H1 (cell line): ENCODE results near the gene FAM234A. TPM values are rescaled to one million over a fixed set of nuclear protein-coding genes. Genes with fewer than 3 reads are reported as not detected.

ENCODE experiments used
- CTCF ChIA-PET: fragments of 300-600 bp; sonication (Branson Sonifier 250); formaldehyde crosslinking; loops from one replicate; lab custom pipeline; 2021; ENCODE audit not compliant: partially characterized antibody; lab: Charles Lee
- POLR2A ChIA-PET: fragments of 300-600 bp; sonication (Branson Sonifier 250); formaldehyde crosslinking; loops from one replicate; lab custom pipeline; 2021; ENCODE audit warnings: inconsistent platforms; ENCODE audit not compliant: partially characterized antibody; lab: Charles Lee
- DNase-seq, 2 experiments: peaks; one replicate each; pipeline versions ENCODE4 v3.0.0 to v3.0.0-alpha.2; 2010 to 2022; ENCODE audit warnings: low spot score in 2 of 2, low read depth in 1 of 2, mixed read lengths in 1 of 2
- FAIRE-seq: peaks from 2 replicates; lab custom pipeline; 2011; peaks lifted over from hg19 to GRCh38; lab: Jason Lieb, UNC
- H2AFZ ChIP-seq: 2 replicates; pipeline ENCODE4 v1.8.1; 2012; ENCODE audit warnings: low read length, inconsistent platforms
- H2AK5ac ChIP-seq: 2 replicates; pipeline ENCODE4 v1.6.1; 2013; ENCODE audit warnings: low read depth, low read length
- H2BK120ac ChIP-seq: replicated peaks from 2 replicates; pipeline ENCODE3; 2013; ENCODE audit warnings: low read depth, low read length, inconsistent platforms
- H2BK12ac ChIP-seq: 2 replicates; pipeline ENCODE4 v1.6.1; 2013; ENCODE audit warnings: low read depth, low read length
- H2BK15ac ChIP-seq: 2 replicates; pipeline ENCODE4 v1.6.1; 2013; ENCODE audit warnings: low read length
- H2BK20ac ChIP-seq: 2 replicates; pipeline ENCODE4 v1.6.1; 2013; ENCODE audit warnings: low read length
- H2BK5ac ChIP-seq: 2 replicates; pipeline ENCODE4 v1.6.1; 2013; ENCODE audit warnings: low read depth, low read length
- H3K14ac ChIP-seq: 2 replicates; pipeline ENCODE4 v1.6.1; 2013; ENCODE audit warnings: inconsistent platforms; ENCODE audit not compliant: insufficient read length
- H3K18ac ChIP-seq: 2 replicates; pipeline ENCODE4 v1.6.1; 2013; ENCODE audit warnings: low read length; ENCODE audit errors: extremely low read depth
- H3K23ac ChIP-seq: 2 replicates; pipeline ENCODE4 v1.6.1; 2013; ENCODE audit warnings: inconsistent platforms; ENCODE audit not compliant: insufficient read length
- H3K23me2 ChIP-seq: 2 replicates; pipeline ENCODE4 v1.6.1; 2013; ENCODE audit warnings: low read depth, low read length
- H3K27ac ChIP-seq: 2 replicates; pipeline ENCODE4 v1.6.1; 2011; ENCODE audit warnings: low read depth, low read length, inconsistent platforms
- H3K27me3 ChIP-seq, 4 experiments: replicated peaks in 1 of 4; 1 replicate in 1 of 4; 2 replicates in 3 of 4; pipeline versions ENCODE4 v1.6.1 to v1.8.1; 2011 to 2013; ENCODE audit warnings: low read length in 3 of 4, mild to moderate bottlenecking in 3 of 4, inconsistent platforms in 2 of 4, mixed read lengths in 2 of 4, moderate library complexity in 1 of 4; ENCODE audit not compliant: control insufficient read depth in 3 of 4, insufficient read depth in 3 of 4; ENCODE audit errors: extremely low read depth in 1 of 4
- H3K36me3 ChIP-seq, 4 experiments: 2 replicates each; pipeline versions ENCODE4 v1.6.1 to v1.8.1; 2011 to 2013; ENCODE audit warnings: mild to moderate bottlenecking in 4 of 4, low read length in 3 of 4, moderate library complexity in 2 of 4, control low read depth in 1 of 4, inconsistent platforms in 1 of 4; ENCODE audit not compliant: insufficient read depth in 4 of 4, control insufficient read depth in 2 of 4
- H3K4ac ChIP-seq: replicated peaks from 2 replicates; pipeline ENCODE3; 2013; ENCODE audit warnings: low read length, low read depth, mixed read lengths, inconsistent platforms; ENCODE audit not compliant: insufficient read length
- H3K4me1 ChIP-seq, 4 experiments: replicated peaks in 1 of 4; 1 replicate in 1 of 4; 2 replicates in 3 of 4; pipeline versions ENCODE4 v1.6.1 to v1.8.1; 2011 to 2013; ENCODE audit warnings: low read length in 3 of 4, inconsistent platforms in 2 of 4, mixed read lengths in 1 of 4; ENCODE audit not compliant: insufficient read depth in 4 of 4, control insufficient read depth in 3 of 4
- H3K4me2 ChIP-seq, 2 experiments: 2 replicates each; pipeline versions ENCODE4 v1.6.1 to v1.8.1; 2011 to 2013; ENCODE audit warnings: low read depth in 2 of 2, low read length in 2 of 2, control low read depth in 1 of 2, inconsistent platforms in 1 of 2, mild to moderate bottlenecking in 1 of 2; ENCODE audit not compliant: insufficient read depth in 1 of 2
- H3K4me3 ChIP-seq, 4 experiments: fragments of 200-600, 300-600 bp in 1 of 4; sonication (generic), shearing (Covaris generic), sonication (Bioruptor Twin) in 1 of 4; 2 replicates each; pipeline versions ENCODE4 v1.5.1 to v1.8.1; 2011 to 2016; ENCODE audit warnings: low read length in 4 of 4, low read depth in 3 of 4, control low read depth in 2 of 4, inconsistent platforms in 2 of 4, mild to moderate bottlenecking in 2 of 4, mixed read lengths in 1 of 4, moderate library complexity in 1 of 4; ENCODE audit not compliant: insufficient read depth in 2 of 4; ENCODE audit errors: extremely low read depth in 1 of 4
- H3K56ac ChIP-seq: replicated peaks from 2 replicates; pipeline ENCODE3; 2013; ENCODE audit warnings: low read depth, mild to moderate bottlenecking, mixed read lengths, low read length, inconsistent platforms; ENCODE audit not compliant: insufficient read length
- H3K79me1 ChIP-seq: 2 replicates; pipeline ENCODE4 v1.6.1; 2013; ENCODE audit warnings: low read depth, low read length, control low read depth
- H3K79me2 ChIP-seq, 2 experiments: 2 replicates each; pipeline versions ENCODE4 v1.6.1 to v1.8.1; 2012 to 2013; ENCODE audit warnings: low read length in 2 of 2, mild to moderate bottlenecking in 2 of 2, inconsistent platforms in 1 of 2; ENCODE audit not compliant: insufficient read depth in 2 of 2, control insufficient read depth in 1 of 2
- H3K9ac ChIP-seq, 4 experiments: replicated peaks in 1 of 4; 1 replicate in 1 of 4; 2 replicates in 3 of 4; pipeline versions ENCODE4 v1.6.1 to v1.8.1; 2011 to 2013; ENCODE audit warnings: low read depth in 3 of 4, low read length in 3 of 4, control low read depth in 2 of 4, mild to moderate bottlenecking in 2 of 4, moderate library complexity in 2 of 4, inconsistent platforms in 1 of 4; ENCODE audit errors: extremely low read depth in 1 of 4
- H3K9me3 ChIP-seq, 2 experiments: 2 replicates each; pipeline versions ENCODE4 v1.6.1 to v1.8.1; 2012 to 2013; ENCODE audit warnings: mild to moderate bottlenecking in 2 of 2, moderate library complexity in 2 of 2, control low read depth in 1 of 2, inconsistent platforms in 1 of 2, low read depth in 1 of 2, low read length in 1 of 2, mixed read lengths in 1 of 2; ENCODE audit not compliant: insufficient read depth in 2 of 2
- H4K20me1 ChIP-seq, 2 experiments: replicated peaks in 1 of 2; 2 replicates each; pipeline versions ENCODE3 to v1.8.1; 2011 to 2013; ENCODE audit warnings: inconsistent platforms in 2 of 2, low read length in 2 of 2, mild to moderate bottlenecking in 1 of 2; ENCODE audit not compliant: insufficient read depth in 2 of 2, control insufficient read depth in 1 of 2
- H4K5ac ChIP-seq: 2 replicates; pipeline ENCODE4 v1.6.1; 2013; ENCODE audit warnings: low read length, low read depth, mixed read lengths, inconsistent platforms; ENCODE audit not compliant: insufficient read length
- H4K8ac ChIP-seq: 2 replicates; pipeline ENCODE4 v1.8.0; 2013; ENCODE audit warnings: mild to moderate bottlenecking, moderate library complexity, low read length, inconsistent platforms; ENCODE audit not compliant: insufficient read depth; ENCODE audit errors: extremely low read depth
- H4K91ac ChIP-seq: replicated peaks from 2 replicates; pipeline ENCODE3; 2013; ENCODE audit warnings: low read length, mixed read lengths, inconsistent platforms; ENCODE audit not compliant: insufficient read length
- ASH2L ChIP-seq: fragments of 200-600, 300-600 bp; sonication (generic); IDR thresholded peaks from one replicate; pipeline ENCODE4 v1.7.1; 2017; ENCODE audit warnings: low read length
- EZH2 ChIP-seq: fragments of 200-600 bp; sonication (generic); IDR thresholded peaks from 2 replicates; pipeline ENCODE4 v1.7.1; 2012; ENCODE audit warnings: low read depth, mild to moderate bottlenecking, moderate library complexity, low read length, inconsistent platforms; ENCODE audit not compliant: severe bottlenecking
- FOSL1 ChIP-seq: IDR thresholded peaks from 2 replicates; pipeline ENCODE4 v1.6.1; 2011; ENCODE audit warnings: mild to moderate bottlenecking, low read depth, low read length, moderate library complexity; ENCODE audit not compliant: insufficient read depth
- JUN ChIP-seq: IDR thresholded peaks from 2 replicates; pipeline ENCODE4 v1.6.1; 2011; ENCODE audit warnings: low read depth, mild to moderate bottlenecking, improper control_type of control experiment, low read length
- PHF8 ChIP-seq: fragments of 200-600 bp; sonication (generic); conservative IDR thresholded peaks from 2 replicates; pipeline ENCODE4 v1.7.1; 2012; ENCODE audit warnings: low read depth, mild to moderate bottlenecking, inconsistent platforms, low read length, moderate library complexity
- POU5F1 ChIP-seq: IDR thresholded peaks from 2 replicates; pipeline ENCODE4 v1.6.1; 2011; ENCODE audit warnings: low read depth, mild to moderate bottlenecking, low read length, moderate library complexity
- RFX5 ChIP-seq: IDR thresholded peaks from 2 replicates; pipeline ENCODE4 v1.6.1; 2011; ENCODE audit warnings: low read depth, low read length, improper control_type of control experiment, borderline replicate concordance
- SIRT6 ChIP-seq: IDR thresholded peaks from one replicate; pipeline ENCODE4 v1.7.1; 2012; ENCODE audit warnings: low read length, inconsistent platforms
- WGBS, 2 experiments: shearing (Covaris generic) in 1 of 2; methylation state at CpG; one replicate each; pipeline versions ENCODE4 v1.1.6 to v1.1.7; 2013 to 2015; ENCODE audit warnings: low lambda C conversion rate in 2 of 2, mixed read lengths in 2 of 2, inconsistent platforms in 1 of 2, low coverage in 1 of 2, missing lambda C conversion rate in 1 of 2; ENCODE audit not compliant: insufficient replicate concordance in 2 of 2, insufficient coverage in 1 of 2, insufficient read length in 1 of 2; ENCODE audit errors: extremely low coverage in 1 of 2, missing lambda C conversion rate in 1 of 2; 5-methylcytosine and 5-hydroxymethylcytosine counted together
- polyA plus RNA-seq, 7 experiments: library from polyadenylated mRNA; depleted of rRNA in 3 of 7; stranded (reverse) in 5 of 7; unstranded in 2 of 7; fragments of >200 nt in 5 of 7; fragments of 200-250 nt in 2 of 7; gene quantifications; 1 replicate in 5 of 7; 2 replicates in 1 of 7; 4 replicates in 1 of 7; pipeline versions ENCODE4 v1.2.1 to v1.2.3, GENCODE V29; 2011 to 2013; ENCODE audit warnings: missing spikeins in 2 of 7, mixed read lengths in 2 of 7
- total RNA-seq: library from RNA; stranded (reverse); fragmentation: NEBNext Ultra II Directional; extraction: Animal tissue kit (Norgen Biotek cat#: 25700); gene quantifications from 2 replicates; pipeline ENCODE4 v1.2.1, GENCODE V29; 2021

Gene FAM234A
- total and polyA plus RNA-seq, 2 of the 8 experiments (the other 6 are each of a cell fraction or from before 2014, with no cell fraction given), result 80.6 to 104 TPM

- H3K79me1 ChIP-seq, result no peaks in the 10 kb centered on the region; the same call in 1 of the 2 replicates
- peaks cover 0 to 5% of the 10 kb centered on the region in 2 experiments; a peak in 1 of 4 replicates for H3K9me3 ChIP-seq
- H3K56ac ChIP-seq, result no peak overlapping the region
- WGBS, 2 experiments, result 94% methylated on average over 31 of the region's 33 CpGs; no CpG with 5 or more reads in 1 of the 2 experiments
- H3K23ac ChIP-seq, result no peak overlapping the region
- no peak for DNase-seq
- no peaks in the 10 kb centered on the region for H3K79me2 ChIP-seq
- no peaks in the 10 kb centered on the region for H3K27me3 ChIP-seq
- H4K5ac ChIP-seq, result no peak overlapping the region
- H3K14ac ChIP-seq, result no peak overlapping the region
- no peak overlapping the region for H4K8ac ChIP-seq
- no peaks in the 10 kb centered on the region for H3K4me1 ChIP-seq
- no peak overlapping the region for H2BK15ac ChIP-seq
- H2BK120ac ChIP-seq, result no peak overlapping the region
- H2AK5ac ChIP-seq, result no peak overlapping the region
- ChIA-PET POLR2A (interaction anchor here (1.4 to 1.8 kb wide), 2 partner anchors 20 to 53 kb away, joined by 4 read pairs; no protein-coding TSS in a partner anchor), CTCF (no interaction called here)
- no peak overlapping the region for H3K4me3 ChIP-seq
- no peaks in the 10 kb centered on the region for H3K23me2 ChIP-seq
- H2BK5ac ChIP-seq, result 0 out of 2 replicates have a peak overlapping the region, but pooled peaks have one; percentile 35
- FAIRE-seq, result no peak
- no peak overlapping the region for H3K4me2 ChIP-seq
- H4K20me1 ChIP-seq, result peaks cover 0 to 6% of the 10 kb centered on the region in 2 experiments
- H3K18ac ChIP-seq, result no peak overlapping the region
- no peak overlapping the region for H3K4ac ChIP-seq
- peaks cover 7 to 24% (median 8%) of the 10 kb centered on the region in 4 experiments; a peak in 6 of 8 replicates for H3K36me3 ChIP-seq
- no peak overlapping the region for H2BK20ac ChIP-seq
- no peak overlapping the region for H3K27ac ChIP-seq
- H4K91ac ChIP-seq, result no peak overlapping the region
- no peak overlapping the region; a peak in 1 of 7 replicates for H3K9ac ChIP-seq
- no peak overlapping the region for H2AFZ ChIP-seq
- TF ChIP-seq POU5F1, result no peak
- TF ChIP-seq RFX5, result no peak
- no peak for TF ChIP-seq PHF8
- no peak for TF ChIP-seq SIRT6
- TF ChIP-seq EZH2, result no peak
- TF ChIP-seq FOSL1, result no peak
- no peak for TF ChIP-seq JUN
- no peak for TF ChIP-seq ASH2L
- no peak overlapping the region for H2BK12ac ChIP-seq
These were observed 53.6 kb downstream of the FAM234A start for GRCh38 chr16:287981-288920.
